Neural cell (in vitro differentiated cells): Measurements from ENCODE around the gene UTS2. TPM values are rescaled to one million over a fixed set of nuclear protein-coding genes. Genes with fewer than 3 reads are reported as not detected.

Experiments
- H2AFZ ChIP-seq: fragments of 200-600, 300-800 bp; sonication (generic), shearing (Covaris generic); 2 replicates; pipeline ENCODE4 v1.6.0; 2014; ENCODE audit warnings: low read depth, mild to moderate bottlenecking, antibody characterized with exemption, low read length, moderate library complexity
- H3F3A ChIP-seq: fragments of 200-600 bp; shearing (Covaris generic); 2 replicates; pipeline ENCODE4 v1.6.1; 2016; ENCODE audit warnings: mild to moderate bottlenecking, moderate library complexity, mixed read lengths, antibody characterized with exemption, low read length; ENCODE audit not compliant: insufficient read depth, poor library complexity, severe bottlenecking
- H3K27ac ChIP-seq: fragments of 200-600, 300-800 bp; sonication (generic), shearing (Covaris generic); 2 replicates; pipeline ENCODE4 v1.5.1; 2014; ENCODE audit warnings: mild to moderate bottlenecking, low read length, moderate library complexity
- H3K27me3 ChIP-seq: fragments of 300-800, 200-600 bp; sonication (generic), shearing (Covaris generic); 2 replicates; pipeline ENCODE4 v1.6.0; 2014; ENCODE audit warnings: mild to moderate bottlenecking, low read depth, low read length, moderate library complexity; ENCODE audit not compliant: insufficient read depth
- H3K36me3 ChIP-seq: fragments of 300-800, 200-600 bp; sonication (generic), shearing (Covaris generic); 2 replicates; pipeline ENCODE4 v1.5.1; 2014; ENCODE audit warnings: mild to moderate bottlenecking, antibody characterized with exemption, low read length, moderate library complexity; ENCODE audit not compliant: insufficient read depth
- H3K4me2 ChIP-seq: fragments of 300-800, 200-600 bp; sonication (generic), shearing (Covaris generic); 2 replicates; pipeline ENCODE4 v1.6.0; 2014; ENCODE audit warnings: mild to moderate bottlenecking, low read length
- H3K4me3 ChIP-seq: fragments of 300-800, 200-600 bp; sonication (generic), shearing (Covaris generic); 2 replicates; pipeline ENCODE4 v1.5.1; 2014; ENCODE audit warnings: mild to moderate bottlenecking, low read length, moderate library complexity
- H3K79me2 ChIP-seq: fragments of 200-600 bp; shearing (Covaris generic); replicated peaks from 2 replicates; pipeline ENCODE4 v1.6.0; 2014; ENCODE audit warnings: mild to moderate bottlenecking, low read length, moderate library complexity; ENCODE audit not compliant: insufficient read depth
- H3K9ac ChIP-seq: fragments of 300-800, 200-600 bp; sonication (generic), shearing (Covaris generic); 2 replicates; pipeline ENCODE4 v1.6.1; 2016; ENCODE audit warnings: mild to moderate bottlenecking, low read length, mixed read lengths
- H3K9me2 ChIP-seq: fragments of 200-600 bp; shearing (Covaris generic); 2 replicates; pipeline ENCODE4 v1.6.1; 2016; ENCODE audit warnings: mild to moderate bottlenecking, low read length, mixed read lengths; ENCODE audit not compliant: insufficient read depth
- H3K9me3 ChIP-seq: fragments of 200-600, 300-800 bp; sonication (generic), shearing (Covaris generic); 2 replicates; pipeline ENCODE4 v1.6.1; 2016; ENCODE audit warnings: mild to moderate bottlenecking, mixed run types, low read length, moderate library complexity, mixed read lengths
- H4K20me1 ChIP-seq: fragments of 200-600 bp; shearing (Covaris generic); 2 replicates; pipeline ENCODE4 v1.6.1; 2016; ENCODE audit warnings: mild to moderate bottlenecking, mixed run types; ENCODE audit not compliant: insufficient read depth
- EP300 ChIP-seq: fragments of 450-650 bp; conservative IDR thresholded peaks from 2 replicates; pipeline ENCODE4 v1.6.1; 2014; ENCODE audit warnings: antibody characterized with exemption, mild to moderate bottlenecking, moderate library complexity; ENCODE audit not compliant: poor library complexity, severe bottlenecking
- EZH2 ChIP-seq: fragments of 200-600, 300-800 bp; shearing (Covaris generic), sonication (generic); IDR thresholded peaks from 2 replicates; pipeline ENCODE4 v1.6.1; 2014; ENCODE audit warnings: antibody characterized with exemption, low read length, borderline replicate concordance, mild to moderate bottlenecking; ENCODE audit not compliant: insufficient read depth, poor library complexity, severe bottlenecking
- MXI1 ChIP-seq: fragments of 450-650 bp; conservative IDR thresholded peaks from 2 replicates; pipeline ENCODE4 v1.6.1; 2014; ENCODE audit warnings: antibody characterized with exemption, mild to moderate bottlenecking; ENCODE audit not compliant: poor library complexity, severe bottlenecking
- RAD21 ChIP-seq: fragments of 450-650 bp; conservative IDR thresholded peaks from 2 replicates; pipeline ENCODE4 v1.6.1; 2014; ENCODE audit warnings: antibody characterized with exemption, mild to moderate bottlenecking, moderate library complexity
- SMC3 ChIP-seq: fragments of 450-650 bp; conservative IDR thresholded peaks from 2 replicates; pipeline ENCODE4 v1.6.1; 2014; ENCODE audit warnings: antibody characterized with exemption, mild to moderate bottlenecking, moderate library complexity; ENCODE audit not compliant: poor library complexity
- TAF1 ChIP-seq: IDR thresholded peaks from 2 replicates; pipeline ENCODE4 v1.6.1; 2012; ENCODE audit warnings: low read depth
- polyA plus RNA-seq: library from polyadenylated mRNA; depleted of rRNA; stranded (reverse); fragments of >200 nt; gene quantifications from 2 replicates; pipeline ENCODE4 v1.2.3, GENCODE V29; 2014
- TF ChIP-seq, protein P1 (sequence below): fragments of 450-650 bp; IDR thresholded peaks from 2 replicates; pipeline ENCODE4 v1.5.1; 2014; ENCODE audit warnings: antibody characterized with exemption, mild to moderate bottlenecking, moderate library complexity; ENCODE audit not compliant: poor library complexity, severe bottlenecking
- TF ChIP-seq, protein P2 (sequence below): IDR thresholded peaks from 2 replicates; pipeline ENCODE4 v1.6.1; 2012; ENCODE audit warnings: borderline replicate concordance

Gene UTS2
- polyA plus RNA-seq, 1 donor from 2014 or later, result 2.4 TPM

GRCh38 chr1:7842517-7842916 is 10.3 kb downstream of the UTS2 start:
- Histone ChIP-seq H3K79me2 (no peaks in the 10 kb centered on the region), H4K20me1 (no peaks in the 10 kb centered on the region), H3K27me3 (no peaks in the 10 kb centered on the region), H3K9ac (no peak overlapping the region), H3K4me3 (no peak overlapping the region), H3K9me2 (no peaks in the 10 kb centered on the region), H2AFZ (no peak overlapping the region), H3K36me3 (no peaks in the 10 kb centered on the region), H3K9me3 (no peaks in the 10 kb centered on the region), H3K4me2 (no peak overlapping the region), H3F3A (no peaks in the 10 kb centered on the region), H3K27ac (no peak overlapping the region)
- TF ChIP-seq TAF1 (no peak), MXI1 (no peak), SMC3 (no peak)
- TF ChIP-seq, protein P1, sequence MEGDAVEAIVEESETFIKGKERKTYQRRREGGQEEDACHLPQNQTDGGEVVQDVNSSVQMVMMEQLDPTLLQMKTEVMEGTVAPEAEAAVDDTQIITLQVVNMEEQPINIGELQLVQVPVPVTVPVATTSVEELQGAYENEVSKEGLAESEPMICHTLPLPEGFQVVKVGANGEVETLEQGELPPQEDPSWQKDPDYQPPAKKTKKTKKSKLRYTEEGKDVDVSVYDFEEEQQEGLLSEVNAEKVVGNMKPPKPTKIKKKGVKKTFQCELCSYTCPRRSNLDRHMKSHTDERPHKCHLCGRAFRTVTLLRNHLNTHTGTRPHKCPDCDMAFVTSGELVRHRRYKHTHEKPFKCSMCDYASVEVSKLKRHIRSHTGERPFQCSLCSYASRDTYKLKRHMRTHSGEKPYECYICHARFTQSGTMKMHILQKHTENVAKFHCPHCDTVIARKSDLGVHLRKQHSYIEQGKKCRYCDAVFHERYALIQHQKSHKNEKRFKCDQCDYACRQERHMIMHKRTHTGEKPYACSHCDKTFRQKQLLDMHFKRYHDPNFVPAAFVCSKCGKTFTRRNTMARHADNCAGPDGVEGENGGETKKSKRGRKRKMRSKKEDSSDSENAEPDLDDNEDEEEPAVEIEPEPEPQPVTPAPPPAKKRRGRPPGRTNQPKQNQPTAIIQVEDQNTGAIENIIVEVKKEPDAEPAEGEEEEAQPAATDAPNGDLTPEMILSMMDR, result no peak

- H3K36me3 ChIP-seq, result no peaks in the 10 kb centered on the region
- no peak overlapping the region for H2AFZ ChIP-seq
- H4K20me1 ChIP-seq, result no peaks in the 10 kb centered on the region
- H3K4me2 ChIP-seq, result no peak overlapping the region
- H3K27me3 ChIP-seq, result no peaks in the 10 kb centered on the region
- H3K79me2 ChIP-seq, result no peaks in the 10 kb centered on the region
- H3F3A ChIP-seq, result no peaks in the 10 kb centered on the region
- H3K4me3 ChIP-seq, result no peak overlapping the region
- no peaks in the 10 kb centered on the region for H3K9me3 ChIP-seq
- H3K9ac ChIP-seq, result no peak overlapping the region
- no peak overlapping the region for H3K27ac ChIP-seq
- no peak for TF ChIP-seq EP300
- no peak for TF ChIP-seq MXI1
- TF ChIP-seq, protein P2, sequence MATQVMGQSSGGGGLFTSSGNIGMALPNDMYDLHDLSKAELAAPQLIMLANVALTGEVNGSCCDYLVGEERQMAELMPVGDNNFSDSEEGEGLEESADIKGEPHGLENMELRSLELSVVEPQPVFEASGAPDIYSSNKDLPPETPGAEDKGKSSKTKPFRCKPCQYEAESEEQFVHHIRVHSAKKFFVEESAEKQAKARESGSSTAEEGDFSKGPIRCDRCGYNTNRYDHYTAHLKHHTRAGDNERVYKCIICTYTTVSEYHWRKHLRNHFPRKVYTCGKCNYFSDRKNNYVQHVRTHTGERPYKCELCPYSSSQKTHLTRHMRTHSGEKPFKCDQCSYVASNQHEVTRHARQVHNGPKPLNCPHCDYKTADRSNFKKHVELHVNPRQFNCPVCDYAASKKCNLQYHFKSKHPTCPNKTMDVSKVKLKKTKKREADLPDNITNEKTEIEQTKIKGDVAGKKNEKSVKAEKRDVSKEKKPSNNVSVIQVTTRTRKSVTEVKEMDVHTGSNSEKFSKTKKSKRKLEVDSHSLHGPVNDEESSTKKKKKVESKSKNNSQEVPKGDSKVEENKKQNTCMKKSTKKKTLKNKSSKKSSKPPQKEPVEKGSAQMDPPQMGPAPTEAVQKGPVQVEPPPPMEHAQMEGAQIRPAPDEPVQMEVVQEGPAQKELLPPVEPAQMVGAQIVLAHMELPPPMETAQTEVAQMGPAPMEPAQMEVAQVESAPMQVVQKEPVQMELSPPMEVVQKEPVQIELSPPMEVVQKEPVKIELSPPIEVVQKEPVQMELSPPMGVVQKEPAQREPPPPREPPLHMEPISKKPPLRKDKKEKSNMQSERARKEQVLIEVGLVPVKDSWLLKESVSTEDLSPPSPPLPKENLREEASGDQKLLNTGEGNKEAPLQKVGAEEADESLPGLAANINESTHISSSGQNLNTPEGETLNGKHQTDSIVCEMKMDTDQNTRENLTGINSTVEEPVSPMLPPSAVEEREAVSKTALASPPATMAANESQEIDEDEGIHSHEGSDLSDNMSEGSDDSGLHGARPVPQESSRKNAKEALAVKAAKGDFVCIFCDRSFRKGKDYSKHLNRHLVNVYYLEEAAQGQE, result no peak
- TF ChIP-seq TAF1, result no peak
- no peak for TF ChIP-seq RAD21
- no peak for TF ChIP-seq EZH2
- no peaks in the 10 kb centered on the region for H3K9me2 ChIP-seq
Measured at GRCh38 chr1:7839526-7839925, 13.3 kb downstream of the UTS2 start.

- H3K4me3 ChIP-seq, result no peak overlapping the region
- H3K9me3 ChIP-seq, result no peaks in the 10 kb centered on the region
- H2AFZ ChIP-seq, result no peak overlapping the region
- H4K20me1 ChIP-seq, result no peaks in the 10 kb centered on the region
- H3K27ac ChIP-seq, result no peak overlapping the region
- no peaks in the 10 kb centered on the region for H3F3A ChIP-seq
- TF ChIP-seq TAF1, result no peak
- TF ChIP-seq MXI1, result no peak
- H3K9me2 ChIP-seq, result no peaks in the 10 kb centered on the region
- H3K36me3 ChIP-seq, result no peaks in the 10 kb centered on the region
- H3K4me2 ChIP-seq, result no peak overlapping the region
- H3K79me2 ChIP-seq, result no peaks in the 10 kb centered on the region
- H3K9ac ChIP-seq, result no peak overlapping the region
- H3K27me3 ChIP-seq, result no peaks in the 10 kb centered on the region
Measured at GRCh38 chr1:7838714-7839113, 14.2 kb downstream of the UTS2 start.
